Esophagus muscularis mucosa (tissue), 4 donors: Measurements from ENCODE around the gene PIF1. TPM values are rescaled to one million over a fixed set of nuclear protein-coding genes. Genes with fewer than 3 reads are reported as not detected.
A peak's percentile ranks its signal among the peaks of the same experiment; 100 is the strongest.

Source experiments
- DNase-seq: peaks from one replicate; pipeline ENCODE4 v3.0.0-alpha.2; 2017; ENCODE audit errors: extremely low spot score
- H3K27ac ChIP-seq, 4 donors: fragments of 200-600 bp; sonication (generic); replicated peaks in 1 of 4; 1 replicate in 3 of 4; 2 replicates in 1 of 4; pipeline ENCODE4 v1.5.1; 2016 to 2019; ENCODE audit warnings: mild to moderate bottlenecking in 1 of 4
- H3K27me3 ChIP-seq, 4 donors: fragments of 200-600 bp; sonication (generic); one replicate each; pipeline versions ENCODE4 v1.5.1 to v1.6.0; 2016 to 2019
- H3K36me3 ChIP-seq, 4 donors: fragments of 200-600 bp; sonication (generic); one replicate each; pipeline ENCODE4 v1.5.1; 2016 to 2019
- H3K4me1 ChIP-seq, 4 donors: fragments of 200-600 bp; sonication (generic); one replicate each; pipeline ENCODE4 v1.5.1; 2016 to 2019
- H3K4me3 ChIP-seq, 4 donors: fragments of 200-600 bp; sonication (generic); 1 replicate in 2 of 4; 2 replicates in 2 of 4; pipeline ENCODE4 v1.5.1; 2016 to 2019; ENCODE audit warnings: mild to moderate bottlenecking in 4 of 4, moderate library complexity in 1 of 4
- H3K9me3 ChIP-seq, 4 donors: fragments of 200-600 bp; sonication (generic); 1 replicate in 3 of 4; 2 replicates in 1 of 4; pipeline ENCODE4 v1.5.1; 2016 to 2019
- EP300 ChIP-seq: sonication (generic); formaldehyde crosslinking; IDR thresholded peaks from one replicate; pipeline ENCODE4 v1.6.1; 2017; ENCODE audit warnings: antibody characterized with exemption
- POLR2A ChIP-seq: fragments of 450-650 bp; IDR thresholded peaks from one replicate; pipeline ENCODE4 v1.6.1; 2017; ENCODE audit warnings: antibody characterized with exemption, moderate library complexity, mild to moderate bottlenecking, low read depth
- POLR2AphosphoS5 ChIP-seq, 2 donors: sonication (generic); formaldehyde crosslinking; IDR thresholded peaks; one replicate each; pipeline ENCODE4 v1.6.1; 2017; ENCODE audit warnings: antibody characterized with exemption in 2 of 2
- WGBS: methylation state at CpG from one replicate; pipeline ENCODE4 v1.1.5; 2018; 5-methylcytosine and 5-hydroxymethylcytosine counted together
- intact Hi-C: fragments of 100-400 bp; cut with DNase I; formaldehyde crosslinking; loops from one replicate; pipeline ENCODE4 v1.15.1; 2023
- total RNA-seq, 4 donors: library from RNA; depleted of rRNA; stranded (reverse); fragments of >200 nt; gene quantifications; one replicate each; pipeline versions ENCODE4 v1.1.0 to v1.2.1, GENCODE V29; 2016
- TF ChIP-seq, protein P1 (sequence below), 3 experiments: fragments of 200-600 bp in 2 of 3; fragments of 450-650 bp in 1 of 3; sonication (generic) in 2 of 3; IDR thresholded peaks; one replicate each; pipeline ENCODE4 v1.5.1; 2017 to 2019; ENCODE audit warnings: antibody characterized with exemption in 3 of 3, mild to moderate bottlenecking in 2 of 3, moderate library complexity in 1 of 3

PIF1 gene
- total RNA-seq, 4 donors from 2014 or later, result 0.78 to 4.4 (median 2.0) TPM

DNA sequence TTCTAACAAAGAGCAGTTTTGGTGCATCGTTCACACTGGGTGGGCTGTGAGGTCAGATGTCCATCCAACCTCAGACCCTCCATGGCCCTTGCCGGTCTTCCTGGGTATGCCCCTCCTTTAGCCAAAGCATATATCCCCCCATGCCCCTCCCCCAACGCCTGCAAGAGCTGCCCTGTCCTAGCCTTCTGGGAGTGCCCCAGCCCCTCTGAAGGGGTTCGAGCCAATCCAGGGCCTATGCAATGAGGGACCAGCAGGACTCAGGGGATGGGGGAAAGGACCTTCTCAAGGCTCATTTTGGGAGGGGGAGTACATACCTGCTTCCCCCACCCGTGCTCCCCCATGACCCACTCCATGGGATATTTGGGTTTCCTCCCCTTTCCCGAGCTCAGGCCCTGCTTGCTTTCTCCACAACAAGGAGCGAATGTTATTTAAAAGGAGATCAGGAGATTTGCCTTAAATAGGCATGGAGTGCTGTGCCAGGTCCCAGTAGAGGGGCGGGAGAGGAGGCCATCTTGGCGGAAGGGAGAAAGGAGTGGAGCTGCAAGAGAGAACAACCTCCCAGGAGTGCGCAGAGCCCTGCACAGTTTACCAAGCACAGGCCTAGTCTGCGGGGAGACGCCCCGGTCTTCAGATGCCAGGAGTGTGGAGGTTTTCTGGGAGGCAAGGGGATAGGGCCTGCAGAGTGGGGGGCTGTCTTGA lies 18.2 kb downstream of the PIF1 start:
- TF ChIP-seq POLR2A, result no peak
- peak; percentile 50 to 78 for TF ChIP-seq POLR2AphosphoS5 (IDR thresholded peaks at IDR 0.05)
- TF ChIP-seq, protein P1, sequence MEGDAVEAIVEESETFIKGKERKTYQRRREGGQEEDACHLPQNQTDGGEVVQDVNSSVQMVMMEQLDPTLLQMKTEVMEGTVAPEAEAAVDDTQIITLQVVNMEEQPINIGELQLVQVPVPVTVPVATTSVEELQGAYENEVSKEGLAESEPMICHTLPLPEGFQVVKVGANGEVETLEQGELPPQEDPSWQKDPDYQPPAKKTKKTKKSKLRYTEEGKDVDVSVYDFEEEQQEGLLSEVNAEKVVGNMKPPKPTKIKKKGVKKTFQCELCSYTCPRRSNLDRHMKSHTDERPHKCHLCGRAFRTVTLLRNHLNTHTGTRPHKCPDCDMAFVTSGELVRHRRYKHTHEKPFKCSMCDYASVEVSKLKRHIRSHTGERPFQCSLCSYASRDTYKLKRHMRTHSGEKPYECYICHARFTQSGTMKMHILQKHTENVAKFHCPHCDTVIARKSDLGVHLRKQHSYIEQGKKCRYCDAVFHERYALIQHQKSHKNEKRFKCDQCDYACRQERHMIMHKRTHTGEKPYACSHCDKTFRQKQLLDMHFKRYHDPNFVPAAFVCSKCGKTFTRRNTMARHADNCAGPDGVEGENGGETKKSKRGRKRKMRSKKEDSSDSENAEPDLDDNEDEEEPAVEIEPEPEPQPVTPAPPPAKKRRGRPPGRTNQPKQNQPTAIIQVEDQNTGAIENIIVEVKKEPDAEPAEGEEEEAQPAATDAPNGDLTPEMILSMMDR (IDR thresholded peaks at IDR 0.05), result no peak
- intact Hi-C loops, result loop anchor here (5.0 kb wide), 1 partner anchor 120 kb away; no protein-coding TSS in a partner anchor
- Histone ChIP-seq H3K9me3 (no peaks in the 10 kb centered on the region), H3K4me1 (peaks cover 13 to 71% (median 61%) of the 10 kb centered on the region in 4 donors), H3K27ac (peak overlapping the region; percentile 90 to 93 (median 92)), H3K36me3 (no peaks in the 10 kb centered on the region), H3K4me3 (peak overlapping the region; percentile 38 to 46 (median 40)), H3K27me3 (no peaks in the 10 kb centered on the region)
- WGBS, result 42% methylated on average over 13 of the region's 13 CpGs
- no peak for DNase-seq

DNA sequence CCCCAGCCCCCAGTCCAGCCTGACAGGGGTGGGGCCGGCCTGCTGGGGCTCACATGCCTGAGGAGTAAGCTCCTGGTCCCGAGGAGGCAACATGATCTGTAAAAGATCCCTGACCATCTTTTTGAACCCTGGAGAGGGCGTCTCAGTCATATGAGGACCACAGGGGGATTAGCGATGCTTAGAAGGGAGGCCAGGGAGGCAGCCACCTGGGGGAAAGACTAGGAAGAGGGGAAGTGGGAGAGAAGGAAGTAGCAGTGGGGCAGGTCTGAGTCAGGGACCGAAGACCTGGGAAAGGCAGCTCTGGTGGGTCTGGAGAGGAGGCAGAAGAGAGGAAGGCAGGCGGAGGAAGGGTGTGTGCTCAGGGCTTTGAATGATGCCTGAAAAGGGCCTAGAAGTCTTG lies 18.9 kb downstream of the PIF1 start:
- intact Hi-C loops, result loop anchor here (5.0 kb wide), 1 partner anchor 119 kb away; no protein-coding TSS in a partner anchor
- Histone ChIP-seq H3K9me3 (no peaks in the 10 kb centered on the region), H3K4me1 (peaks cover 15 to 78% (median 68%) of the 10 kb centered on the region in 4 donors), H3K36me3 (no peaks in the 10 kb centered on the region), H3K27ac (peak overlapping the region; percentile 90 to 93 (median 92)), H3K27me3 (no peaks in the 10 kb centered on the region), H3K4me3 (no peak overlapping the region)
- DNase-seq, result no peak
- 77% methylated on average over 6 of the region's 6 CpGs for WGBS
- TF ChIP-seq, protein P1 (IDR thresholded peaks at IDR 0.05), result no peak
- TF ChIP-seq POLR2A (no peak), POLR2AphosphoS5 (IDR thresholded peaks at IDR 0.05) (no peak), EP300 (no peak)

DNA sequence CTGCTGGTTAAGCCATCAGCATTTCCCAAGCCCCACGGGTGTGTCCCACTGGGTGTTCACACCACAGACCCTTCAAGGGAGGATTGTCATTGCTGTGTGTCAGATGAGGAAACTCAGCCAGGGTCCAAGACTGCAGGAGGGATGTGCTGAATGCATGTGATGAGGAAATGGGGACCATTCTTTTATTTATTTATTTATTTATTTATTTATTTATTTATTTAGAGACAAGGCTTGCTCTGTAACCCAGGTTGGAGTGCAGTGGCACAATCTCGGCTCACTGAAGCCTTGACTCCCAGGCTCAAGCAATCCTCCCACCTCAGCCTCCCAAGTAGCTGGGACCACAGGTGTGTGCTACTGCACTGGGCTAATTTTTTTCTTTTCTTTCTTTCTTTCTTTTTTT lies 20.8 kb downstream of the PIF1 start:
- H3K9me3 ChIP-seq, result no peaks in the 10 kb centered on the region
- no peak for DNase-seq
- 50% methylated on average over 2 of the region's 2 CpGs for WGBS
- H3K36me3 ChIP-seq, result no peaks in the 10 kb centered on the region
- no peak overlapping the region for H3K4me3 ChIP-seq
- peaks cover 15 to 63% (median 59%) of the 10 kb centered on the region in 4 donors for H3K4me1 ChIP-seq
- intact Hi-C loops, result loop anchor here (5.0 kb wide), 1 partner anchor 117 kb away; no protein-coding TSS in a partner anchor
- no peak for TF ChIP-seq EP300
- TF ChIP-seq, protein P1 (IDR thresholded peaks at IDR 0.05), result no peak
- no peak for TF ChIP-seq POLR2AphosphoS5 (IDR thresholded peaks at IDR 0.05)
- TF ChIP-seq POLR2A, result no peak
- peak overlapping the region; percentile 61 to 80 (median 66) for H3K27ac ChIP-seq
- H3K27me3 ChIP-seq, result no peaks in the 10 kb centered on the region

- intact Hi-C loops, result no loop called here
- no peaks in the 10 kb centered on the region for H3K27me3 ChIP-seq
- H3K9me3 ChIP-seq, result no peaks in the 10 kb centered on the region
- TF ChIP-seq, protein P1 (IDR thresholded peaks at IDR 0.05), result no peak
- TF ChIP-seq EP300 (no peak), POLR2AphosphoS5 (IDR thresholded peaks at IDR 0.05) (no peak)
- peaks cover 15 to 53% (median 48%) of the 10 kb centered on the region in 4 donors for H3K4me1 ChIP-seq
- peak overlapping the region; percentile 61 to 80 (median 66) for H3K27ac ChIP-seq
- no peak overlapping the region for H3K4me3 ChIP-seq
- 79% methylated on average over 1 of the region's 1 CpG for WGBS
- no peaks in the 10 kb centered on the region for H3K36me3 ChIP-seq
- no peak for DNase-seq
Measured at GRCh38 chr15:64803526-64803925, 21.9 kb downstream of the PIF1 start.
